Keratinocyte (primary cell): Measurements from ENCODE around the gene GBP6. TPM values are rescaled to one million over a fixed set of nuclear protein-coding genes. Genes with fewer than 3 reads are reported as not detected.

ENCODE experiments used
- DNase-seq: peaks from one replicate; pipeline ENCODE4 v3.0.0-alpha.2; 2011; ENCODE audit warnings: low read depth, missing footprints, low spot score
- FAIRE-seq: peaks from 2 replicates; lab custom pipeline; 2011; peaks lifted over from hg19 to GRCh38; lab: Jason Lieb, UNC
- H2AFZ ChIP-seq: 2 replicates; pipeline ENCODE4 v1.6.0; 2012; ENCODE audit warnings: low read length, control low read depth, inconsistent platforms; ENCODE audit not compliant: control insufficient read depth
- H3K27ac ChIP-seq: 2 replicates; pipeline ENCODE4 v1.5.1; 2011; ENCODE audit warnings: low read length; ENCODE audit not compliant: control insufficient read depth, insufficient read depth
- H3K27me3 ChIP-seq: 3 replicates; pipeline ENCODE4 v1.6.0; 2011; ENCODE audit warnings: low read length; ENCODE audit not compliant: control insufficient read depth, insufficient read depth; ENCODE audit errors: extremely low read depth
- H3K36me3 ChIP-seq, 2 experiments: 2 replicates in 1 of 2; 3 replicates in 1 of 2; pipeline ENCODE4 v1.5.1; 2011; ENCODE audit warnings: low read length in 2 of 2, mild to moderate bottlenecking in 1 of 2; ENCODE audit not compliant: control insufficient read depth in 2 of 2, insufficient read depth in 2 of 2; ENCODE audit errors: extremely low read depth in 1 of 2
- H3K4me1 ChIP-seq: 3 replicates; pipeline ENCODE4 v1.5.1; 2011; ENCODE audit warnings: low read length; ENCODE audit not compliant: control insufficient read depth, insufficient read depth; ENCODE audit errors: extremely low read depth
- H3K4me2 ChIP-seq: 3 replicates; pipeline ENCODE4 v1.6.0; 2011; ENCODE audit warnings: low read depth, low read length; ENCODE audit not compliant: control insufficient read depth, insufficient read depth; ENCODE audit errors: extremely low read depth
- H3K4me3 ChIP-seq, 3 experiments: fragments of 200-600 bp in 1 of 3; sonication (generic) in 1 of 3; 2 replicates in 2 of 3; 3 replicates in 1 of 3; pipeline ENCODE4 v1.5.1; 2011 to 2016; ENCODE audit warnings: low read length in 3 of 3, mild to moderate bottlenecking in 3 of 3, control low read depth in 2 of 3, inconsistent platforms in 1 of 3, low read depth in 1 of 3, mixed read lengths in 1 of 3, mixed run types in 1 of 3, moderate library complexity in 1 of 3; ENCODE audit not compliant: control insufficient read depth in 2 of 3, insufficient read depth in 2 of 3; ENCODE audit errors: extremely low read depth in 1 of 3
- H3K79me2 ChIP-seq: 2 replicates; pipeline ENCODE4 v1.6.0; 2012; ENCODE audit warnings: low read length; ENCODE audit not compliant: control insufficient read depth, insufficient read depth
- H3K9ac ChIP-seq: 3 replicates; pipeline ENCODE4 v1.6.0; 2011; ENCODE audit warnings: low read length; ENCODE audit not compliant: control insufficient read depth, insufficient read depth; ENCODE audit errors: extremely low read depth
- H3K9me1 ChIP-seq: 3 replicates; pipeline ENCODE4 v1.6.0; 2011; ENCODE audit warnings: low read length; ENCODE audit not compliant: control insufficient read depth, insufficient read depth; ENCODE audit errors: extremely low read depth
- H3K9me3 ChIP-seq: 2 replicates; pipeline ENCODE4 v1.5.1; 2012; ENCODE audit warnings: low read depth, low read length; ENCODE audit not compliant: control insufficient read depth
- H4K20me1 ChIP-seq: 3 replicates; pipeline ENCODE4 v1.6.0; 2011; ENCODE audit warnings: low read length; ENCODE audit not compliant: control insufficient read depth, insufficient read depth; ENCODE audit errors: extremely low read depth
- CTCF ChIP-seq, 3 experiments: IDR thresholded peaks in 1 of 3; conservative IDR thresholded peaks in 1 of 3; optimal IDR thresholded peaks in 1 of 3; 2 replicates in 2 of 3; 3 replicates in 1 of 3; pipeline versions ENCODE3 to v1.5.1; 2011; ENCODE audit warnings: low read length in 3 of 3, mild to moderate bottlenecking in 3 of 3, moderate library complexity in 2 of 3, control low read depth in 1 of 3, inconsistent platforms in 1 of 3; ENCODE audit not compliant: insufficient read depth in 2 of 3; ENCODE audit errors: extremely low read depth in 1 of 3
- EZH2 ChIP-seq: IDR thresholded peaks from one replicate; pipeline ENCODE4 v1.6.1; 2012; ENCODE audit warnings: inconsistent platforms, mild to moderate bottlenecking, low read length, moderate library complexity
- dilution Hi-C: fragments of 300-500 bp; cut with MboI; formaldehyde crosslinking; loops from one replicate; pipeline ENCODE4 v1.7.0; 2020; ENCODE audit warnings: low sequenced_read_pairs; ENCODE audit not compliant: extremely low pct_ligation_motif_present
- polyA plus RNA-seq, 5 experiments: library from polyadenylated mRNA; depleted of rRNA in 3 of 5; stranded (reverse) in 3 of 5; stranded (forward) in 1 of 5; unstranded in 1 of 5; fragments of >200 nt; gene quantifications; 1 replicate in 1 of 5; 2 replicates in 3 of 5; 3 replicates in 1 of 5; pipeline versions ENCODE4 v1.2.1 to v1.2.3, GENCODE V29; 2011 to 2012; ENCODE audit warnings: missing spikeins in 2 of 5, low read depth in 1 of 5, low replicate concordance in 1 of 5

GBP6 gene
- polyA plus RNA-seq, 1 donor (not counting 4 experiments of a cell fraction or from before 2014, with no cell fraction given): 9.4 TPM

GRCh38 chr1:89352421-89352820 lies 11.4 kb upstream of the GBP6 start:
- FAIRE-seq (peak; percentile 59), DNase-seq (no peak)
- H3K9me1 ChIP-seq: no peaks in the 10 kb centered on the region
- H3K27ac ChIP-seq: no peak overlapping the region
- H3K79me2 ChIP-seq: no peaks in the 10 kb centered on the region
- H3K27me3 ChIP-seq: no peaks in the 10 kb centered on the region
- no peak overlapping the region for H3K4me3 ChIP-seq
- H4K20me1 ChIP-seq: no peaks in the 10 kb centered on the region
- TF ChIP-seq CTCF (optimal IDR thresholded peaks at IDR 0.05 in 1 of 3, IDR thresholded peaks at IDR 0.05 in 1 of 3, conservative IDR thresholded peaks at IDR 0.05 in 1 of 3; ENCODE audit: extremely low read depth in 1 of 3, insufficient read depth in 2 of 3, low read length in 3 of 3) (no peak), EZH2 (no peak)
- H3K4me2 ChIP-seq: no peak overlapping the region
- dilution Hi-C loops: no loop called here
- no peaks in the 10 kb centered on the region for H3K4me1 ChIP-seq
- no peak overlapping the region for H2AFZ ChIP-seq
- no peak overlapping the region for H3K9ac ChIP-seq
- no peaks in the 10 kb centered on the region for H3K36me3 ChIP-seq
- no peaks in the 10 kb centered on the region for H3K9me3 ChIP-seq

GRCh38 chr1:89354205-89354604 lies 9.7 kb upstream of the GBP6 start:
- Histone ChIP-seq H3K9me3 (no peaks in the 10 kb centered on the region), H3K79me2 (no peaks in the 10 kb centered on the region), H4K20me1 (no peaks in the 10 kb centered on the region), H3K9ac (no peak overlapping the region), H3K27ac (no peak overlapping the region), H3K36me3 (no peaks in the 10 kb centered on the region), H3K4me1 (no peaks in the 10 kb centered on the region), H3K27me3 (no peaks in the 10 kb centered on the region), H3K9me1 (no peaks in the 10 kb centered on the region), H2AFZ (no peak overlapping the region), H3K4me2 (no peak overlapping the region), H3K4me3 (no peak overlapping the region)
- TF ChIP-seq EZH2 (no peak), CTCF (optimal IDR thresholded peaks at IDR 0.05 in 1 of 3, IDR thresholded peaks at IDR 0.05 in 1 of 3, conservative IDR thresholded peaks at IDR 0.05 in 1 of 3; ENCODE audit: extremely low read depth in 1 of 3, insufficient read depth in 2 of 3, low read length in 3 of 3) (no peak)
- DNase-seq (no peak), FAIRE-seq (no peak)
- dilution Hi-C loops: no loop called here
